T-cell (primary cell): ENCODE measurements around the gene ANO8. TPM values are rescaled to one million over a fixed set of nuclear protein-coding genes. Genes with fewer than 3 reads are reported as not detected.
A peak's percentile ranks its signal among the peaks of the same experiment; 100 is the strongest.

Experiments used
- ATAC-seq, 4 experiments: fragments of 200-7000 bp in 3 of 4; fragments of 150-1000 bp in 1 of 4; cut with Tn5 transposase; replicated peaks in 1 of 4; 1 replicate in 3 of 4; 2 replicates in 1 of 4; pipeline ENCODE4 v1.10.0; 2021; ENCODE audit warnings: moderate library complexity in 3 of 4, mild to moderate bottlenecking in 2 of 4, moderate number of reproducible peaks in 1 of 4
- CTCF ChIA-PET, 2 donors: fragments of 300-600 bp; sonication (Branson Sonifier 250); formaldehyde crosslinking; loops; one replicate each; lab custom pipeline; 2022; ENCODE audit warnings: antibody characterized with exemption in 2 of 2; lab: Charles Lee
- POLR2A ChIA-PET, 2 donors: fragments of 300-600 bp; sonication (Branson Sonifier 250); formaldehyde crosslinking; loops; one replicate each; lab custom pipeline; 2022; ENCODE audit warnings: antibody characterized with exemption in 2 of 2; lab: Charles Lee
- DNase-seq, 35 experiments: peaks; one replicate each; pipeline versions ENCODE4 v3.0.0 to v3.0.0-alpha.2; 2013 to 2023
- H3K27ac ChIP-seq: one replicate; pipeline ENCODE4 v1.5.1; 2013; ENCODE audit warnings: low read length
- H3K27me3 ChIP-seq, 2 experiments: replicated peaks in 1 of 2; 1 replicate in 1 of 2; 2 replicates in 1 of 2; pipeline versions ENCODE4 v1.6.1 to v1.7.0; 2013; ENCODE audit warnings: low read length in 1 of 2, mixed read lengths in 1 of 2; ENCODE audit not compliant: control insufficient read depth in 2 of 2, insufficient read depth in 2 of 2; ENCODE audit errors: extremely low read depth in 1 of 2
- H3K36me3 ChIP-seq, 2 donors: 1 replicate in 1 of 2; 2 replicates in 1 of 2; pipeline versions ENCODE4 v1.6.1 to v1.7.0; 2013; ENCODE audit warnings: low read length in 1 of 2; ENCODE audit not compliant: control insufficient read depth in 2 of 2, insufficient read depth in 1 of 2; ENCODE audit errors: extremely low read depth in 1 of 2
- H3K4me1 ChIP-seq, 2 experiments: 1 replicate in 1 of 2; 2 replicates in 1 of 2; pipeline versions ENCODE4 v1.6.1 to v1.7.0; 2013; ENCODE audit warnings: low read length in 2 of 2, mixed read lengths in 1 of 2; ENCODE audit not compliant: insufficient read depth in 2 of 2, control insufficient read depth in 1 of 2; ENCODE audit errors: extremely low read depth in 1 of 2
- H3K4me3 ChIP-seq, 2 donors: 1 replicate in 1 of 2; 2 replicates in 1 of 2; pipeline versions ENCODE4 v1.5.1 to v1.7.0; 2013; ENCODE audit warnings: mild to moderate bottlenecking in 2 of 2, low read length in 1 of 2, moderate library complexity in 1 of 2; ENCODE audit not compliant: control insufficient read depth in 1 of 2; ENCODE audit errors: extremely low read depth in 1 of 2
- H3K9me3 ChIP-seq: 2 replicates; pipeline ENCODE4 v1.7.0; 2013
- H3K27ac Mint-ChIP-seq, 2 donors: one replicate each; pipeline ENCODE4 v1.8.0; 2020 to 2021; ENCODE audit warnings: mild to moderate bottlenecking in 2 of 2, mixed read lengths in 2 of 2
- H3K27me3 Mint-ChIP-seq, 2 donors: one replicate each; pipeline ENCODE4 v1.8.0; 2021 to 2022; ENCODE audit warnings: mixed read lengths in 2 of 2
- H3K36me3 Mint-ChIP-seq: one replicate; pipeline ENCODE4 v1.8.0; 2021; ENCODE audit warnings: mixed read lengths
- H3K4me1 Mint-ChIP-seq, 3 donors: one replicate each; pipeline ENCODE4 v1.8.0; 2020 to 2022; ENCODE audit warnings: mixed read lengths in 3 of 3, mild to moderate bottlenecking in 1 of 3
- H3K4me3 Mint-ChIP-seq, 3 donors: one replicate each; pipeline ENCODE4 v1.8.0; 2020 to 2022; ENCODE audit warnings: mild to moderate bottlenecking in 3 of 3, mixed read lengths in 3 of 3, moderate library complexity in 3 of 3
- H3K9me3 Mint-ChIP-seq, 3 donors: one replicate each; pipeline ENCODE4 v1.8.0; 2020 to 2022; ENCODE audit warnings: mixed read lengths in 3 of 3
- whole genome bisulfite sequencing: methylation state at CpG from one replicate; pipeline ENCODE4 v1.1.5; 2013; ENCODE audit warnings: missing lambda C conversion rate; ENCODE audit not compliant: insufficient coverage; 5-methylcytosine and 5-hydroxymethylcytosine counted together
- total RNA-seq, 35 experiments: library from RNA in 6 of 35; stranded (reverse) in 6 of 35; fragments of 120-200 nt in 1 of 35; gene quantifications; one replicate each; pipeline versions ENCODE4 v1.2.1 to v1.2.4 and lab custom pipeline; 2013 to 2026

Gene ANO8
- total RNA-seq, 5 donors from 2014 or later (not counting 1 experiment from before 2014, with no cell fraction given): 18.3 to 27.4 (median 24.9) TPM

DNA sequence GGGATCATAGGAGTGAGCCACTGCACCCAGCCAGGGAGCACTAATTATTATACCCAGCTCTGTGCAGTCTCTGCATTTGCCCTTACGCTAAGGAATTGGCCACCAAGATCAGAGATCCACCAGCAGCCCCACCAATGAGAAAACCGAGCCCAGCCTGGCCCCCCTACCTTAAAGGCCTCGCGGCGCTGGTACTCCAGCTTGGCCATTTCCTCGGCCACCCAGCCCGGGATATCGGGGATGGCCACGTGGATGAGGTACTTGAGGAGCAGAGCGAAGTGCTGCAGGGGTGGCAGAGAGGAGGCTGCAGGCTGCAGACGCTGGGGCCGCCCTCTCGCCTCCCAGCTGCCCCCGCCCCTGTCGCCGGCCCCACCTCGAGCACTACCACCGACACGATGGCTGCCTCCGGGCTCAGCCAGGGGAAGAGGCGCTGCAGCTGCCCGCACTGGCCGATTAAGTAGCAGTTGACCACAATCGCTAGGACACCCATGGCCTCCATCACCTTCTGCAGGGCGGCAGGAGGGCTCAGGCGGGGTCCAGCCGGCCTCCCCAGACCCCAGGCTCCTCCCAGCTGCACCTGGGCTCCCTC lies 7.5 kb downstream of the ANO8 start:
- DNase-seq (no peak), ATAC-seq (no peak)
- Mint-ChIP-seq H3K36me3 (peaks cover 7% of the 10 kb centered on the region), H3K27me3 (no peaks in the 10 kb centered on the region), H3K4me1 (peaks cover 11 to 22% (median 17%) of the 10 kb centered on the region in 3 donors), H3K9me3 (no peaks in the 10 kb centered on the region), H3K27ac (no peak overlapping the region), H3K4me3 (peak overlapping the region; percentile 46 to 78 (median 59))
- CTCF ChIA-PET: no interaction called here
- no peak overlapping the region for H3K4me3 ChIP-seq
- no peaks in the 10 kb centered on the region for H3K9me3 ChIP-seq
- peaks cover 2 to 37% of the 10 kb centered on the region in 2 experiments for H3K4me1 ChIP-seq
- 92% methylated on average over 25 of the region's 27 CpGs for WGBS
- POLR2A ChIA-PET: interaction anchor here in 1 of 2 donors (0.6 to 1.1 kb wide), 2 partner anchors 21 to 55 kb away, joined by 3 to 9 read pairs; no protein-coding TSS in a partner anchor
- H3K27ac ChIP-seq: no peak overlapping the region
- peaks cover 0 to 7% of the 10 kb centered on the region in 2 experiments for H3K27me3 ChIP-seq
- H3K36me3 ChIP-seq: peaks cover 0 to 8% of the 10 kb centered on the region in 2 donors

DNA sequence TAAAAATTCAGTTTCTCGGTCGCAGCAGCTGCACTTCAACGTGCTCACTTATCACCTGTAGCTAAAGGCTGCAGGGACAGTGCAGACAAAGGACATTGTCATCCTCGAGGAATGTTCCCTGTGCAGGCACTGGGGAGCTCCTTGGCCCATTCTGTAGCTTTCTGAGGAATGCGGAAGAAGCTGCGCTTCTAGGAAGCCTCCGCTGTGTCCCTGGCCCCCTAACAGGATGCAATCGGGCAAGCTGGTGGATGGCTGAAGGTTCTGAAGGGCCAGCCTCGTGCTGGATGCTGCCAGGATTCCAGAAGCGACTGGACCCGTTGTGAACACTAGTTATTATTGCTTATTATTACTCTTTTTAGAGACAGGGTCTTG lies 8.1 kb downstream of the ANO8 start:
- 92% methylated on average over 7 of the region's 11 CpGs for whole genome bisulfite sequencing

DNA sequence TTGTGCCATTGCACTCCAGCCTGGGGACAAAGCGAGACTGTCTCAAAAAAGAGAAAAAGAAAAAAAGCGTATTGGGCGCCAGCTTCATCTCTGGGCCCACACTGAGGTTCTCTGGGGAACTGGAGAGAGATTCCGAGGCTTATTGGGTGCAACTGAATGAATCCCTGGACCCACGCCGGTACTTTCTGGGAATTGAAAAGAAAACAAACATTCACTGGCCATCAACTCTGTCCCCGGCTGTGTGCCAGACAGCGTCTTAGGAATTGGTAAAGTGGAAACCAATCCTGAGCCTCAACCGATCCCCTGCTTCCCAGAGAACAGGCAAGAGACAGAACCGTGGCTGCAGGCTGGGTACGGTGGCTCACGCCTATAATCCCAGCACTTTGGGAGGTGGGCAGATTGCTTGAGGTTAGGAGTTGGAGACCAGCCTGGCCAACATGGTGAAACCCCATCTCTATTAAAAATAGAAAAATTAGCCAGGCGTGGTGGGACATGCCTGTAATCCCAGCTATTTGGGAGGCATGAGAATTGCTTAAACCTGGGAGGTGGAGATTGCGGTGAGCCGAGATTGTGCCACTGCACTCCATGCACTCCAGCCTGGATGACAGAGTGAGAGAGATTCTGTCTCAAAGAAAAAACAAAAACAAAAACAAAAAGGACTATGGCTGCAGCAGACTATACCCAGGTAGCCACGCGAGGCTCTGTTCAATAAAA lies 8.6 kb downstream of the ANO8 start:
- Mint-ChIP-seq H3K9me3 (no peaks in the 10 kb centered on the region), H3K36me3 (peaks cover 7% of the 10 kb centered on the region), H3K27me3 (no peaks in the 10 kb centered on the region), H3K27ac (no peak overlapping the region), H3K4me3 (no peak overlapping the region), H3K4me1 (peaks cover 11 to 22% (median 17%) of the 10 kb centered on the region in 3 donors)
- POLR2A ChIA-PET: interaction anchor here in 1 of 2 donors (0.6 kb wide), 1 partner anchor 41 kb away, joined by 3 read pairs; no protein-coding TSS in a partner anchor
- Histone ChIP-seq H3K4me1 (peaks cover 2 to 37% of the 10 kb centered on the region in 2 experiments), H3K27ac (no peak overlapping the region), H3K4me3 (no peak overlapping the region), H3K36me3 (peaks cover 2 to 11% of the 10 kb centered on the region in 2 donors), H3K9me3 (no peaks in the 10 kb centered on the region), H3K27me3 (peaks cover 0 to 7% of the 10 kb centered on the region in 2 experiments)
- CTCF ChIA-PET: no interaction called here
- 98% methylated on average over 11 of the region's 17 CpGs for WGBS
- DNase-seq (no peak), ATAC-seq (no peak)

More for the DNA sequence above, 8.1 kb downstream of the ANO8 start:
- DNase-seq (no peak), ATAC-seq (no peak)
- H3K36me3 ChIP-seq: peaks cover 0 to 8% of the 10 kb centered on the region in 2 donors
- CTCF ChIA-PET: no interaction called here
- POLR2A ChIA-PET: interaction anchor here in 1 of 2 donors (0.6 to 1.1 kb wide), 3 partner anchors 20 to 54 kb away, joined by 3 to 9 read pairs (median 3); no protein-coding TSS in a partner anchor
- H3K27ac ChIP-seq: no peak overlapping the region
- Mint-ChIP-seq H3K4me3 (peak overlapping the region; percentile 42 to 59 (median 46)), H3K36me3 (peaks cover 7% of the 10 kb centered on the region), H3K4me1 (peaks cover 11 to 22% (median 17%) of the 10 kb centered on the region in 3 donors), H3K27ac (no peak overlapping the region), H3K27me3 (no peaks in the 10 kb centered on the region), H3K9me3 (no peaks in the 10 kb centered on the region)
- H3K27me3 ChIP-seq: peaks cover 0 to 7% of the 10 kb centered on the region in 2 experiments
- H3K4me1 ChIP-seq: peaks cover 2 to 37% of the 10 kb centered on the region in 2 experiments
- H3K9me3 ChIP-seq: no peaks in the 10 kb centered on the region
- H3K4me3 ChIP-seq: no peak overlapping the region

DNA sequence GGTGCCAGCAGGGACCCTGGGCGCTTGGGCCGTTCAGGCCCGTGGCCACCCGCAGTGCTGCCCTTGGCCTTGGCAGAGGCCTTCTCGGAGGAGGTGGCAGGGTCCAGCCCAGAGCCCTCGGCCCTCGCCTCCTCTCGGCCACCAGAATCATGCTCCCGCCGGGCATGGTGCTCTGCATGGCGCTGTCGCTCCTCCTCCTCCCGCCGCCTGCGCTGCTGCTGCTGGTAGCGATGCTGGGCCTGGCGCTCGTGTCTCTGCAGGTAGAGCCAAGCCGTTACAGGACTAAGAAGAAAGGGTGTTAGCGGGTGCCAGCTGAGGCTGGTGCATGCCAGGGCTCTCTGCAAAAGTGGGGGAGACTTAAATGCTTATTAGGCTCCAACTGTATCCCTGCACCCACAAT lies 9.5 kb downstream of the ANO8 start:
- Mint-ChIP-seq H3K27me3 (no peaks in the 10 kb centered on the region), H3K4me3 (no peak overlapping the region), H3K36me3 (peaks cover 9% of the 10 kb centered on the region), H3K9me3 (no peaks in the 10 kb centered on the region), H3K4me1 (peaks cover 9 to 16% (median 12%) of the 10 kb centered on the region in 3 donors), H3K27ac (no peak overlapping the region)
- peaks cover 0 to 7% of the 10 kb centered on the region in 2 experiments for H3K27me3 ChIP-seq
- WGBS: 96% methylated on average over 15 of the region's 20 CpGs
- CTCF ChIA-PET: no interaction called here
- no peak overlapping the region for H3K4me3 ChIP-seq
- POLR2A ChIA-PET: no interaction called here
- no peak overlapping the region for H3K27ac ChIP-seq
- DNase-seq: no peak
- H3K9me3 ChIP-seq: no peaks in the 10 kb centered on the region
- ATAC-seq: no peak
- H3K4me1 ChIP-seq: peaks cover 2 to 32% of the 10 kb centered on the region in 2 experiments
- H3K36me3 ChIP-seq: peaks cover 9 to 20% of the 10 kb centered on the region in 2 donors

DNA sequence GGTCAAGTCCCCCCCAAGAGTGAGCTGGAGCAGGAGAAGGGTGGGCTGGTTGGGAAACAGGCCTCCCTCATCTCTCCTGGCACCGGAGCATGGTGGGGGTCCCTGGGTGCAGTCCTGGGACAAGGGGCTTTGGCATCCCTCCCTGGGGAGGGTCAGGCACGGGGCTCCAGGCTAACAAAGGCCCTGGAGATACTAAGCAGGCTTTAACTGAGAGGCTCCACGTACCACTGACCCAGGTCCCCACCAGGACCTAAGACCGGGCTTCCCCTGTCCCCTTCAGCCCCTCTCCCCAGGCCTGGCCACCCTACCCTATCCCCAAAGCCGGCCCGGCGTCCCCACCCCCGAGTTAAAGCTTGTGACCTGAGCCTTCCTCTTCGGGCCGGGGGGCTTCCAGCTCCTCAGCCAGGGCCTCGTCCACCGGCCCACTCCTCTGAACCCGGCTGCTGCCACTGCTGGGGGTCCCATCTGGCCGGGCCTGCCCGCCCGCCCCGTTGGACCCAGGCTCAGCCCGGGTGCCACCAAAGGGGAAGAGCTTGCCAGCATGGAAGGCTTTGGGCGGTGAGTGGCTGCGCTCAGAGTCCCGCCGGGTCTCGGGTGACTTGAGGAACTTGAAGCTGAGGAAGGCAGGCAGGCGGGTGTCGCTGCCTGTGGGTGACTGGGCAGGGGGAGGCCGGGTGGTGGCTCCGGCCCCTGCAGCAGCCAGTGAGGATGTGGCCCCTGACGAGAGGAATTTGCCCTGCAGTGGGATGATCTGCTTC lies 10.1 kb downstream of the ANO8 start:
- Histone ChIP-seq H3K27ac (no peak overlapping the region), H3K4me1 (peaks cover 2 to 26% of the 10 kb centered on the region in 2 experiments), H3K9me3 (no peaks in the 10 kb centered on the region), H3K36me3 (peaks cover 15 to 20% of the 10 kb centered on the region in 2 donors), H3K27me3 (peaks cover 0 to 2% of the 10 kb centered on the region in 2 experiments), H3K4me3 (no peak overlapping the region)
- DNase-seq (no peak), ATAC-seq (no peak)
- Mint-ChIP-seq H3K36me3 (peaks cover 11% of the 10 kb centered on the region), H3K4me1 (peaks cover 4 to 12% (median 11%) of the 10 kb centered on the region in 3 donors), H3K27me3 (no peaks in the 10 kb centered on the region), H3K27ac (no peak overlapping the region), H3K4me3 (no peak overlapping the region), H3K9me3 (no peaks in the 10 kb centered on the region)
- ChIA-PET POLR2A (no interaction called here), CTCF (no interaction called here)
- 91% methylated on average over 28 of the region's 28 CpGs for WGBS

DNA sequence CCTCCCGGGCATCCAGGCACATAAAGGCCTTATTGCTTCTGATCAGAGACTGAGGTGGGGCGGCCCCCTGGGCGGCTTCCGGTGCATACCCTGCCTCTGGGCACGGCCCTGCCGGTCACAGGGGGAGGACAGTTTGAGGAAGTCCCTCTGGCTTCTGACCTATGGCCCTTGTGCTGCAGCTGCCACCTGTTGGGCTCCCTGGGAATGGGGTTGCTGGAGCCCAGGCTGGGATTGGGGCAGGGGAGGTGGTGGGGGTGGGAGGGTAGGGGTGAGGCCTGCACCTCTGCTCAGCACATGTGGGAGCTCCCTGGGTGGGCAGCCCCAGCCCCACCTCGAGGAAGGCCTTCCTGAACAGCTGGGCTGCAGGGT lies 10.7 kb downstream of the ANO8 start:
- Mint-ChIP-seq H3K27ac (no peak overlapping the region), H3K4me3 (no peak overlapping the region), H3K9me3 (no peaks in the 10 kb centered on the region), H3K27me3 (no peaks in the 10 kb centered on the region), H3K4me1 (peaks cover 4 to 12% (median 8%) of the 10 kb centered on the region in 3 donors), H3K36me3 (peaks cover 11% of the 10 kb centered on the region)
- Histone ChIP-seq H3K4me3 (no peak overlapping the region), H3K27ac (no peak overlapping the region), H3K36me3 (peaks cover 20 to 24% of the 10 kb centered on the region in 2 donors), H3K4me1 (peaks cover 2 to 21% of the 10 kb centered on the region in 2 experiments), H3K9me3 (no peaks in the 10 kb centered on the region), H3K27me3 (no peaks in the 10 kb centered on the region)
- peak in 3 of 35 experiments; percentile 20 to 33 (median 23) for DNase-seq
- 50% methylated on average over 7 of the region's 7 CpGs for WGBS
- peak; percentile 11 to 21 (median 19) for ATAC-seq
- ChIA-PET POLR2A (no interaction called here), CTCF (no interaction called here)
